GM10248 (cell line): ENCODE data around the gene PTPRU.

Experiments
- CTCF ChIA-PET: fragments of 300-600 bp; sonication (Branson Sonifier 250); formaldehyde crosslinking; extraction: SDS; loops from one replicate; lab custom pipeline; 2021; ENCODE audit warnings: antibody characterized with exemption; lab: Yijun Ruan, JAX
- POLR2A ChIA-PET: fragments of 350-650 bp; sonication (Branson Sonifier 250); formaldehyde crosslinking; extraction: SDS; loops from one replicate; lab custom pipeline; 2020; ENCODE audit warnings: antibody characterized with exemption; lab: Yijun Ruan, JAX
- DNase-seq: peaks from one replicate; pipeline ENCODE4 v3.0.0; 2012; ENCODE audit errors: extremely low spot score
- CTCF ChIP-seq: IDR thresholded peaks from 2 replicates; pipeline ENCODE4 v1.5.1; 2012; ENCODE audit warnings: mild to moderate bottlenecking, low read depth; ENCODE audit errors: extremely low read depth, missing control alignments, control extremely low read depth

Gene PTPRU

GRCh38 chr1:29338908-29339575 is 102.7 kb downstream of the PTPRU start:
- DNase-seq = no peak
- CTCF ChIA-PET = interaction anchor here (3.6 kb wide), 1 partner anchor 9 kb away, joined by 13 read pairs; no protein-coding TSS in a partner anchor
- POLR2A ChIA-PET = no interaction called here
- TF ChIP-seq CTCF = no peak

GRCh38 chr1:29341936-29342335 is 105.6 kb downstream of the PTPRU start:
- CTCF ChIA-PET = interaction anchor here (3.6 kb wide), 1 partner anchor 12 kb away, joined by 13 read pairs; no protein-coding TSS in a partner anchor
- DNase-seq = no peak
- POLR2A ChIA-PET = no interaction called here
- no peak for TF ChIP-seq CTCF

GRCh38 chr1:29342351-29342750 is 106.0 kb downstream of the PTPRU start:
- no peak for DNase-seq
- ChIA-PET POLR2A (no interaction called here), CTCF (interaction anchor here (3.6 kb wide), 1 partner anchor 12 kb away, joined by 13 read pairs; no protein-coding TSS in a partner anchor)
- no peak for TF ChIP-seq CTCF

GRCh38 chr1:29342983-29343382 is 106.7 kb downstream of the PTPRU start:
- POLR2A ChIA-PET = no interaction called here
- TF ChIP-seq CTCF = no peak
- no peak for DNase-seq
- CTCF ChIA-PET = interaction anchor here (1.0 kb wide), 1 partner anchor 11 kb away, joined by 3 read pairs; no protein-coding TSS in a partner anchor

- ChIA-PET CTCF (interaction anchor here (1.0 kb wide), 1 partner anchor 11 kb away, joined by 3 read pairs; no protein-coding TSS in a partner anchor), POLR2A (no interaction called here)
- TF ChIP-seq CTCF = no peak
- DNase-seq = no peak
These were observed 107.2 kb downstream of the PTPRU start for GRCh38 chr1:29343476-29343875.

GRCh38 chr1:29343908-29344307 is 107.6 kb downstream of the PTPRU start:
- DNase-seq = no peak
- no peak for TF ChIP-seq CTCF
- CTCF ChIA-PET = interaction anchor here (1.0 kb wide), 1 partner anchor 12 kb away, joined by 3 read pairs; no protein-coding TSS in a partner anchor
- POLR2A ChIA-PET = no interaction called here
